HG03064 (cell line): ENCODE data around the gene POC1B.
A peak's percentile ranks its signal among the peaks of the same experiment; 100 is the strongest.
"Not testable (repeated sequence)": the region's sequence is repeated elsewhere in the genome, so short reads cannot be mapped to it uniquely, and the experiment has no call there.

Source experiments
- ATAC-seq: cut with Tn5 transposase; IDR thresholded peaks from one replicate; pipeline ENCODE4 v1.9.1; 2021; ENCODE audit warnings: low read depth; ENCODE audit not compliant: unreplicated experiment

Gene POC1B

DNA sequence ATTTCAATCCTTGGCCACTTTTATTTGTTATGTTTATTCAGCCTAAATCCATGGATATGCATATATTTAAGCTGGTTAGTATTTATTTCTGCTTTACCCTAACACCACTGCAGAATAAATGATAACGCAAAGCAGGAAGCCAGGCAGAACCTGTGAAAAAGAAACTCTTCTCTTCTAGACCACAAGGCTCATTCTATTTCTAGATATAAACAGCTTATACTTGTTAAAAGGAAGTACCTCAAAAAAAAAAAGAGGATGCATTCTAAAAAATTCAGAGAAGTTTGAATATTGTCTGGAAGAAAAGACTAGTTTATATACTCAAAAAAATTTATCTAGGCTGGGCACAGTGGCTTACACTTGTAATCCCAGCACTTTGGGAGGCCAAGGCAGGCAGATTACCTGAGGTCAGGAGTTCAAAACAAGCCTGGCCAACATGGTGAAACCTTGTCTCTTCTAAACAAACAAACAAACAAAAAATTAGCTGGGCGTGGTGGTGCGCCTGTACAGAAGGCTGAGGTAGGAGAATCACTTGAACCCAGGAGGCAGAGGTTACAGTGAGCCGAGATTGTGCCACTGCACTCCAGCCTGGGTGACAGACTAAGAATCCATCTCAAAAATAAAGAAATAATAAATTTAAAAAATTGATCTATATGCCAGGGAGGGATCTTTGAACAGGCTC lies 57.1 kb downstream of the POC1B start:
- ATAC-seq: peak; percentile 93

- no peak for ATAC-seq
These were observed 57.8 kb downstream of the POC1B start for GRCh38 chr12:89468017-89468416.

DNA sequence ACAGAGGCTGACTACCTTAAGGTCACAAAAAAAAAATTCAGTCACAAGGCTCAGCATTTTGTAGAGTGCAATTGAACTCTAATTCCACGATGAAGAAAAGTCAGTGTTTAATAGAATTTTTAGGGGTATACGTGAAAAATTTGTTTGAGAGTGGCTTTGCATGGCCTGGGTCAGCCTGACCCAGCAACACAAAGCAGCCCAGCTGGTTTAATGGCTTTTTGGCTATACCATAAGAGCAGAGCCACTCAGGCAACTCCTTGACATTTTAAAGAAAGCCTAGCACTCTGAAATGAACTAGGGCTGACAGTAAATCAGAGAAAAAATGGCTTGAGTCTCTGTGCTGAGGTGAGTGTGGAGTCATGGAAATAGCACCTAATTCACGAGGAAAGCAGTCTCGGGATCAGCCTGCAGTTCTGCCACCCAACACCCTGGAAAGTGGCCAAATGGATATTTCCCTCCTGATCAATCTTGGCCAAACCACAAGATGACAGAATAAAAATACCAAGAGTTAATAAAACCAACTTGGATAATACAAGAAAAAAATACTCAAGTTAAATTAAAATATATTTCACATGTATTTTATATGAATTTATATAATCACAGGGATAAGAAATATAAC lies 60.8 kb downstream of the POC1B start:
- no peak for ATAC-seq

- peak; percentile 89 for ATAC-seq
These were observed 63.9 kb downstream of the POC1B start for GRCh38 chr12:89461649-89462612.

DNA sequence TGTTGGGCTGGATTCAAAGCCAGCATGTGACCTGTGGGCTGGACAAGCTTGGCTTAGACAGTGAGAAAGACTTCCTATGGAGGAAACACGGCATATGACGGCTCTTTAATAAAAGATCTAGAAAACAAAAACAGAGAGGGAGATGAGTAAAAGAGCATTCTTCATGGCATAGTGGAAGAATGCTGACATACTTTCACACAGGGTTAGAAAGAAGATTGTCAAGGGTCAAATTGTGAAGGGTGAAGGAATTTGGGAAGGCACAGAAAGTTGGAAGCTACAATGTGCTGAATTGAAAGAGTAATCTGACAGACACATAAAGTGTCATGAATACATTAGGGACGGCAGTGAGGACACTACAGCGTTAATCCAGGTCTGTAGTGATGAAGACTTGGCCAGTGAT lies 64.7 kb downstream of the POC1B start:
- ATAC-seq: no peak

- ATAC-seq: not testable (repeated sequence)
These were observed 66.6 kb downstream of the POC1B start for GRCh38 chr12:89459279-89459678.

GRCh38 chr12:89456565-89456964 lies 69.3 kb downstream of the POC1B start:
- no peak for ATAC-seq

GRCh38 chr12:89454080-89454848 lies 71.6 kb downstream of the POC1B start:
- no peak for ATAC-seq

GRCh38 chr12:89453121-89453978 lies 72.5 kb downstream of the POC1B start:
- no peak for ATAC-seq

DNA sequence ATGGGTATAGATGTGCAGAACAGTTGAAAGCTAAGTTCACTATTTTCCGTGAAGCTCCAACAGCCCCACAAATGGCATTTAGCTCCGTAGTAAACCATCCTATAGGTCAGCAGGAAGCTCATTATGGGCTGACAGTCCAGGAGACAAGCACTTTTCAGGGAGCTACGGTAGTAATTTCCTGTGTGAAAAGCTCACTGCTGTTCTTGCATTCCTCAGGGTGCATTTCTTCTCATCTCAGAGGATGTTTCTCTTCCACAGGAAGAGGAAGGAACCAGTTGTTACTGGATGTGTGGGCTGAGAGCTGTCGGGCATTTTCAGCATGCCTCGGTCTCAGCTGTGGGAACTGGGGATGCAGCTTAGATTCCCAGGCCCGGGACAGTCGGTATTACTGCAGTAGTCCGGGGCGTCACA lies 74.0 kb downstream of the POC1B start:
- ATAC-seq: no peak

DNA sequence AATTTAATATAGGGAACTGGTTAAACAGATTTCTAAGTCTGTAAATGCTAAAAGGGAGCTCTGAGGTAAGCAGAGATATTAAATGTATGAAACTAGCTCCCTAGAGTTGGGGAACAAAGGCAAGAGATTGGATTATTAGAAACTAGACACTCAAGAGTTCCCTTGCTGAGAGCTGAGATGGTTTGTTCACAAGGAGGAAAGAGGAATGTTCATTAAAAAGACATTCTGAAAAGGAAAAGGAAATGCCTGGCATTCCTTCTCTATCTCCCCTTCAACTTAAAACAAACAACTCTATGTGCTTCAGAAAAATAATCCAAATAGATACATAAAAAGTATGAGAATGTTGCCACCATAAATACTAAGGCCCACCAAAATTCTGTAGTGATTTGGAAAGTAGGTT lies 74.9 kb downstream of the POC1B start:
- ATAC-seq: no peak

DNA sequence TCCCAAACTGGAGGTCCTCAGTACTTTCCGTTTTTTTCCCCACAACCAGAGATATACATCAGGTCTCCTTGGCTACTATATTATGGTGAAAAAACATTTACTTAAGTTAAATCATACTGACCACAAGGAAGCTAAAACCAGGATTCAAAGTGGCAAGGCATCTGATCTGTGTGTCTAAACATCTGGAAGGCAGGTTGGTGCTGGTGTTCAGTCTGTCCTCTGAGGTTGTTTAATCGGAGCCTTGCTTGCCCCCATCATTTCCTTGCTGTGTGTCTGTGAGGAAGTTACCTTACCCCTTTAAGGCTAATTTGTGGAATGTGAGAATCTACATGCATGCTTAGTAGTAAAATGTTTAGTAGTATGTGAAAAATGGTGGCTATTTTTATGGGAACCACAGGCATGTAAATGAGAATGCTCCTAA lies 76.9 kb downstream of the POC1B start:
- no peak for ATAC-seq

GRCh38 chr12:89448526-89448925 lies 77.3 kb downstream of the POC1B start:
- ATAC-seq: no peak

DNA sequence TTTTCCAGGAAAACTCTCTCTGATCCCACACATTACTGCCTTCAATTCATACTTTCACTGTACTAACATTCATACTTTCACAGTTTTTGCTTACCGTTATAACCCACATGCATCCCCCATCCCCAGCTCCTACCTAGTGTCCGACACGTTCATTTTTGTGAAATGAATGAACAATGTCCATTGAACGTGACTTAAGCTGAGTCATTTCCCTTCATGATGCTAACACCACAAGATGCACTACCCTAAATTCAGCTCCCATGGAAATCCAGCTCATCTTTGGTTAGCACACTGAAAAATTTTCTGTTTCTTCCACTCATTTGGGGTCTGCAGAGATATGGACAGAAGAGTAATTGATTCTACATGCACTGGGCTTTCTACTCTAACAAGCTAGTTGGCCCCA lies 85.9 kb downstream of the POC1B start:
- ATAC-seq: no peak

- ATAC-seq: no peak
These were observed 88.6 kb downstream of the POC1B start for GRCh38 chr12:89437231-89437630.

- no peak for ATAC-seq
These were observed 89.8 kb downstream of the POC1B start for GRCh38 chr12:89436062-89436461.

DNA sequence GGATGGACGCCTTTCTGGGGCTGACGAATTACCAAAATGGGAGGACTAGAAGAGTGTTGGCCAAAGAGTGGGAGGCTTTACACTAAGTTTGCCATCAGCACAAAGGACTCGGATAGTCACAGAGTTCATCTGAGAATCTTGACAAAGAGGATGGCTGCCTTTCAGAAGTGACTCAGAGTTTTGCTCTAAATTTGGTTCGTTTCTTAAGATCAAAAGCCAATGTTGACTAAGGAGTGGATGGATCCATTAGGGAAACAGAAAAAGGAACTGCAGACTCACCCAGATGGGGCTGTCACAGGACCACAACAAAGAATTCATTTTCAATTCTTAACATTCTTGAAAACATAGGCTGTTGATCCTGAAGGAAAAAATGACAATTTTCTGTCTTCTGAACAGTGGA lies 92.2 kb downstream of the POC1B start:
- no peak for ATAC-seq

DNA sequence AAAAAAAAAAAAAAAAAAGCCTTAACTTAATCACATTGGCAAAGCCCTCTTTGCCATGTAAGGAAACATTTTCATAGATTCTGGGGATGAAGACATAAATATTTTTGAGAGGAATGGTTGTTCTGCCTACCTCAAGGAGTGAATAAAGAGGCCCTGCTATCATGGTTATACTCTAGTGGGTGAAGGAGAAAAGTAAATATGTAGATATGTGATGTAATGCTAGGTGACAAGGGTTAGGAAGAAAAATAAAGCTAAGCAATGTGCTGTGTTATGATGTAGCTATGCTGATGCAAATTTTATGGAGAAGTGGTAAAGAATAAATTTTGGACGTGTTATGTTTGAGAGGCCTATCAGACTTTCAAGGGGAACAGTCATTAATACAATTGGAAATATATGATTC lies 93.5 kb downstream of the POC1B start:
- ATAC-seq: no peak

DNA sequence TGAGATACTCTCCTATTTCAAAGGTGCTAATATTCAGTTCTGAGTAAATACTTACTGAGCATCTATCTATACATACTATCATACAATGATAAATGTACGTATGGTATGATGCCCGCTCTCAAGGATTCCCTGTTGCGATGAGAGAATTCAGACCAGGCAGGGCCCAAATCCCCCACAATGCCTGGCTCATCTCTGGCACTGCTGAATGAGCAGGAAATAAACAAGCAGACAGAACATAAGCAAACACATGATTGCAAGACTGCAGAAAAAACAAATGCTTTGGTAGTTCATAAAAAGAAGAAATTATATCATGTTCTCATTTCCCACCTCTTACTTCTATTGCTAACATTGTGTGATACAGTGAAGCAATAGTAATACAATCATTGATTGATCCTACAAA lies 96.3 kb downstream of the POC1B start:
- no peak for ATAC-seq
